ENCODE results near the gene TMEM204.

The TMEM204 gene

GRCh38 chr16:1524366-1524765, 9.1 kb upstream of the TMEM204 start:
- DNase-seq, result no peak

- no peak for DNase-seq
These were observed 7.4 kb upstream of the TMEM204 start for GRCh38 chr16:1525871-1526607.

GRCh38 chr16:1526608-1527555, 6.6 kb upstream of the TMEM204 start:
- no peak for DNase-seq

GRCh38 chr16:1527836-1528811, 5.3 kb upstream of the TMEM204 start:
- no peak for DNase-seq

GRCh38 chr16:1528921-1529537, 4.4 kb upstream of the TMEM204 start:
- no peak for DNase-seq

GRCh38 chr16:1530349-1530882, 3.0 kb upstream of the TMEM204 start:
- DNase-seq, result no peak

- DNase-seq, result no peak
These were observed 2.4 kb upstream of the TMEM204 start for GRCh38 chr16:1530883-1531637.

GRCh38 chr16:1531638-1531910, 1.9 kb upstream of the TMEM204 start:
- DNase-seq, result no peak

GRCh38 chr16:1532081-1532760, 1.2 kb upstream of the TMEM204 start:
- DNase-seq, result no peak

GRCh38 chr16:1532771-1533170, 695 bp upstream of the TMEM204 start:
- no peak for DNase-seq

- no peak for DNase-seq
These were observed 855 bp downstream of the TMEM204 start for GRCh38 chr16:1534021-1535020.

GRCh38 chr16:1535391-1536291, 2.2 kb downstream of the TMEM204 start:
- no peak for DNase-seq

- DNase-seq, result no peak
These were observed 3.1 kb downstream of the TMEM204 start for GRCh38 chr16:1536601-1537000.

GRCh38 chr16:1537138-1537577, 3.7 kb downstream of the TMEM204 start:
- DNase-seq, result no peak

- DNase-seq, result no peak
These were observed 4.4 kb downstream of the TMEM204 start for GRCh38 chr16:1537763-1538289.

GRCh38 chr16:1538804-1539520, 5.5 kb downstream of the TMEM204 start:
- DNase-seq, result peak; percentile 94

Data from DMS 273 treated with DMSO at 0.1 percent for 48 hours (cell line).